Activated naive CD8-positive, alpha-beta T cell treated with anti-CD3 and anti-CD28 coated beads, Interleukin-2, amount 50 U/mL, for 24 hours (primary cell): ENCODE measurements around the gene BICDL1.

Experiments
- ATAC-seq: fragments of 150-1000 bp; cut with Tn5 transposase; one replicate; pipeline ENCODE4 v1.10.0; 2021
- DNase-seq: peaks from one replicate; pipeline ENCODE4 v3.0.0; 2021
- H3K27ac Mint-ChIP-seq: one replicate; pipeline ENCODE4 v1.8.0; 2021; ENCODE audit warnings: mild to moderate bottlenecking, mixed read lengths
- H3K27me3 Mint-ChIP-seq: one replicate; pipeline ENCODE4 v1.8.0; 2021; ENCODE audit warnings: mixed read lengths
- H3K36me3 Mint-ChIP-seq: one replicate; pipeline ENCODE4 v1.8.0; 2021; ENCODE audit warnings: low read depth, mixed read lengths
- H3K4me1 Mint-ChIP-seq: one replicate; pipeline ENCODE4 v1.8.0; 2021; ENCODE audit warnings: mixed read lengths
- H3K4me3 Mint-ChIP-seq: one replicate; pipeline ENCODE4 v1.8.0; 2021; ENCODE audit warnings: mild to moderate bottlenecking, moderate library complexity, mixed read lengths
- H3K9me3 Mint-ChIP-seq: one replicate; pipeline ENCODE4 v1.8.0; 2021; ENCODE audit warnings: mixed read lengths

BICDL1 gene

GRCh38 chr12:120119271-120119973 lies 130.4 kb downstream of the BICDL1 start:
- peak overlapping the region; percentile 61 for H3K4me3 Mint-ChIP-seq
- DNase-seq (no peak), ATAC-seq (peak; percentile 62)
- no peaks in the 10 kb centered on the region for H3K9me3 Mint-ChIP-seq
- H3K27me3 Mint-ChIP-seq: no peaks in the 10 kb centered on the region
- H3K27ac Mint-ChIP-seq: peak overlapping the region; percentile 83
- peaks cover 79% of the 10 kb centered on the region for H3K4me1 Mint-ChIP-seq
- peaks cover 14% of the 10 kb centered on the region for H3K36me3 Mint-ChIP-seq

DNA sequence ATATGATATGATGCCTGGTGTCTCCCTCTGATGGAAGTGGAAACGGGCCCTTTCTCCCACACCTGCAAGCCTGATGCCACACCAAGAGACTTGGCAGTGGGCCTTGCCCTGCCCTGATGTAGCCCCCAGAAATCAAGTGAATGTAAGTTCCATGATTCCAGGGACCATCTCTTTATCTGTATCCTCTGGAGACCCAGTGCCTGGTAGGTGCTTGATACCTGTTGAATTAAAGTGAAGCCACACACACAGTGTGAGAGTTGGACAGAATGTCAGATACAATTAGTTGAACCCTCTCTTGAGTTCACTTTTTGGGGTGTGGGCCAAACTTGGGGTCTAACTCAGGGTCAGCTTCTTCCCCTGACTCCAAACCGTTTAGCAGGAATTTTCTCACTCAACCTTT lies 132.3 kb downstream of the BICDL1 start:
- ATAC-seq: no peak
- no peaks in the 10 kb centered on the region for H3K9me3 Mint-ChIP-seq
- peak overlapping the region; percentile 67 for H3K27ac Mint-ChIP-seq
- DNase-seq: no peak
- peaks cover 79% of the 10 kb centered on the region for H3K4me1 Mint-ChIP-seq
- no peak overlapping the region for H3K4me3 Mint-ChIP-seq
- peaks cover 15% of the 10 kb centered on the region for H3K36me3 Mint-ChIP-seq
- no peaks in the 10 kb centered on the region for H3K27me3 Mint-ChIP-seq

DNA sequence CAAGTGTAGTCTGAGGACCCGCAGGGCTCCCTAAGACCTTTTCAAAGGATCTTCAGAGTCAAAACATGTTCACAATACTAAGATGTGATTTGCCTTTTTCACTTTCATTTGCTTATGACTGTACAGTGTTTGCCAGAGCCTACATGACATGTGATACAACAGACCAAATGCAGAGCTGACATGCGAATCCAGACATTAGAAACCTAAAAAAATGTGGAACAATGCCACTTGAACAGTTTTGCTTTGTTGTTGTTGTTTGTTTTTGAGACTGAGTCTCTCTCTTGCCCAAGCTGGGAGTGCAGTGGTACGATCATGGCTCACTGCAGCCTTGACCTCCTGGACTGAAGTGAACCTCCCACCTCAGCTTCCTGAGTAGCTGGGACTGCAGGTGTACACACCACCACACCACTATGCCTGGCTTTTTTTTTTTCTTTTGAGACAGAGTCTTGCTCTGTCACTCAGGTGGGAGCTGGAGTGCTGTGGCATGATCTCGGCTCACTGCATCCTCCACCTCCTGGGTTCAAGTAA lies 132.8 kb downstream of the BICDL1 start:
- peaks cover 18% of the 10 kb centered on the region for H3K36me3 Mint-ChIP-seq
- H3K27ac Mint-ChIP-seq: peak overlapping the region; percentile 67
- no peaks in the 10 kb centered on the region for H3K27me3 Mint-ChIP-seq
- DNase-seq: no peak
- H3K9me3 Mint-ChIP-seq: no peaks in the 10 kb centered on the region
- no peak overlapping the region for H3K4me3 Mint-ChIP-seq
- peak; percentile 47 for ATAC-seq
- H3K4me1 Mint-ChIP-seq: peaks cover 84% of the 10 kb centered on the region

DNA sequence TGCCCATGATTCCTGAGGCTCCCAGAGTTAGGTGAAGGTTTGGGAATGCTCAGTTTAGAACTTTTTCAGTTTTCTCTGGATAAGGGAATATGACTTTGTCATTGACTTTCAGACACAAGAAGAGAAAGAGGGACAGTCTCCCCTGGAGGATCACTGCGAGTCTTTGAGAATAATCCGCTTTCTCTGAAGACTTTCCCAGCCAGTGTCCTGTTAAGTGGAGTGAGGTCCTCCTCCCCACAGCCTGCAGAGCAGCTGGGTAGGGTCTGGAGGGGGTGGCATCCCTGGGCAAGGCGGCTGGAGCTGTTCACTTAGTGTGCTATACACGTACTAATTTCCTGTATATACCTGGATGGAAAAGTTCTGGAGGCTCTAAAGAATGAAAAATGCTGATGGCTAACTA lies 136.0 kb downstream of the BICDL1 start:
- H3K4me1 Mint-ChIP-seq: peaks cover 78% of the 10 kb centered on the region
- H3K27ac Mint-ChIP-seq: no peak overlapping the region

DNA sequence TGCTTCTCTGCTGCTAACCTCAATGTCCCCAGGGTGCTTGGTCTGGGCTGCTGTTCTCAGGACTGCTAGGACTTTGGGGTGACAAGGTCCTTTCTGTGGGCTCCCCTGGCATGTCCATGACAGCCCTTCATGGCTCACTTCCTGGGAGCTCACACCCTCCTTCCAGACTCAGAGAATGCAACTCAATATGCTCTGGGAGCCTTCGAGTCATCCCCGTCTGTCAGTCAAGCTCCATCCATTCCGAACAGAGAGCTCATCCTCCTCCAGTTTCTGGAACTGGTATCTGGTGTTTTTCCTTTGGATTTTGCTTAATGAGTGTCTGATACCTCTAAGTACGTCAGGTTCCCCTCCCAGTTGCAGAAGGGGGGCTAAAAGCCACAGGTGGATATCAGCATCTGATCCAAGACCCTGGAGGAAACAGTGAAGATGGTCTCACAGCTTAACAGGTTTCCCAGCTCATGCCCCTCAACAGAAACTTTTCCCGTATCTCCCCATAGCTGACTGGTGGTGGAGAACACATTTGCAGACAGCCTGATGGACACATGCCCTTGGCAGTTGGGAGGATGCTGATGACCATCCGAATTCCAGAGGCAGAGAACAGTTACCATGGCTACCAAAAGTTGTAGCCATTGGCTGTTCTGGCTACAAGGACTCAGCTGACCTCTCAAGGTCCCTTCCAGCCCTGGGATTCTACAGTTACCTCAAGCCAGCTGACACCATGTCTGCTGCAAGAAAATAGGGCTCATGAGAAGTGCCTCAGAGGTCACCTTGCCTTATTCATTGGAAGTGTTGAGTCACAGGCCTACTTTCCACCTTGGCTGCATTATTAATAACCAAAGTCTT lies 137.0 kb downstream of the BICDL1 start:
- DNase-seq (no peak), ATAC-seq (peak; percentile 71)
- Mint-ChIP-seq H3K4me1 (peaks cover 68% of the 10 kb centered on the region), H3K27me3 (no peaks in the 10 kb centered on the region), H3K36me3 (peaks cover 34% of the 10 kb centered on the region), H3K9me3 (no peaks in the 10 kb centered on the region), H3K27ac (peak overlapping the region; percentile 89), H3K4me3 (no peak overlapping the region)

More for the DNA sequence above, 136.0 kb downstream of the BICDL1 start:
- DNase-seq (no peak), ATAC-seq (no peak)
- Mint-ChIP-seq H3K9me3 (no peaks in the 10 kb centered on the region), H3K4me3 (no peak overlapping the region), H3K27me3 (no peaks in the 10 kb centered on the region), H3K36me3 (peaks cover 33% of the 10 kb centered on the region)

- ATAC-seq (peak; percentile 34), DNase-seq (no peak)
- Mint-ChIP-seq H3K27me3 (no peaks in the 10 kb centered on the region), H3K27ac (peak overlapping the region; percentile 89), H3K9me3 (no peaks in the 10 kb centered on the region), H3K4me1 (peaks cover 62% of the 10 kb centered on the region), H3K36me3 (peaks cover 39% of the 10 kb centered on the region), H3K4me3 (no peak overlapping the region)
Observed at GRCh38 chr12:120126635-120127005, 137.6 kb downstream of the BICDL1 start.

GRCh38 chr12:120130011-120130410 lies 141.0 kb downstream of the BICDL1 start:
- Mint-ChIP-seq H3K9me3 (no peaks in the 10 kb centered on the region), H3K27ac (no peak overlapping the region), H3K4me1 (peaks cover 38% of the 10 kb centered on the region), H3K27me3 (no peaks in the 10 kb centered on the region), H3K4me3 (no peak overlapping the region), H3K36me3 (peaks cover 65% of the 10 kb centered on the region)
- ATAC-seq (no peak), DNase-seq (no peak)

GRCh38 chr12:120131116-120131515 lies 142.1 kb downstream of the BICDL1 start:
- no peak overlapping the region for H3K4me3 Mint-ChIP-seq
- H3K27me3 Mint-ChIP-seq: no peaks in the 10 kb centered on the region
- no peaks in the 10 kb centered on the region for H3K9me3 Mint-ChIP-seq
- peaks cover 62% of the 10 kb centered on the region for H3K36me3 Mint-ChIP-seq
- DNase-seq (no peak), ATAC-seq (no peak)
- H3K4me1 Mint-ChIP-seq: peaks cover 27% of the 10 kb centered on the region
- H3K27ac Mint-ChIP-seq: no peak overlapping the region

GRCh38 chr12:120132054-120132836 lies 143.2 kb downstream of the BICDL1 start:
- DNase-seq: no peak
- H3K36me3 Mint-ChIP-seq: peaks cover 60% of the 10 kb centered on the region
- no peak overlapping the region for H3K27ac Mint-ChIP-seq

DNA sequence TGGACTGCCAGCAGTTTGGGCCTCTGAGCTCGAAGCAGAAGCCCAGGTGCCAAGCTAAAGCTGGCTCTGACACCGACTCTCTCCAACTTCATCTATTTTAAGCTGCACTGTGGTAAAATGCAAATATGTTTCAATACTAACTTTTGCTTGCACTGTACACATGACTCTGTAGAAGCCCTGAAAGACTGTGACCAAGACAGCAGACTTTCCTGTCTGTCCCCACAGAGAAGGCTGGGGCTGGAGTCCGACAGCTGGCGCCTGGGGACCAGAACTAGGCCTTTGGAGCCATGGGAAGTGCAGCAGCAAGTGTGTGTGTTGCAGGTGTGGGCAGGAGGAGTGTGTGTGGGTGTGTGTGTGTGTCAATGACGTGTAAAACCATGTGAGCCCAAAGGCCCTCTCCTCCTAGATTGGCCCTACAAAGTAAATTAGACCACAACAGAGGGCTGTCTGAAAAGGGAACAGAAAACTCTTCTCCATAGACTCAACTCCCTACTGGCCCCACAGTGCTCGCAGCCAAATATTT lies 143.9 kb downstream of the BICDL1 start:
- Mint-ChIP-seq H3K27me3 (no peaks in the 10 kb centered on the region), H3K36me3 (peaks cover 54% of the 10 kb centered on the region)
- no peak for ATAC-seq

More at GRCh38 chr12:120132054-120132836, 143.2 kb downstream of the BICDL1 start:
- Mint-ChIP-seq H3K9me3 (no peaks in the 10 kb centered on the region), H3K4me3 (no peak overlapping the region), H3K4me1 (peaks cover 16% of the 10 kb centered on the region), H3K27me3 (no peaks in the 10 kb centered on the region)
- no peak for ATAC-seq

DNA sequence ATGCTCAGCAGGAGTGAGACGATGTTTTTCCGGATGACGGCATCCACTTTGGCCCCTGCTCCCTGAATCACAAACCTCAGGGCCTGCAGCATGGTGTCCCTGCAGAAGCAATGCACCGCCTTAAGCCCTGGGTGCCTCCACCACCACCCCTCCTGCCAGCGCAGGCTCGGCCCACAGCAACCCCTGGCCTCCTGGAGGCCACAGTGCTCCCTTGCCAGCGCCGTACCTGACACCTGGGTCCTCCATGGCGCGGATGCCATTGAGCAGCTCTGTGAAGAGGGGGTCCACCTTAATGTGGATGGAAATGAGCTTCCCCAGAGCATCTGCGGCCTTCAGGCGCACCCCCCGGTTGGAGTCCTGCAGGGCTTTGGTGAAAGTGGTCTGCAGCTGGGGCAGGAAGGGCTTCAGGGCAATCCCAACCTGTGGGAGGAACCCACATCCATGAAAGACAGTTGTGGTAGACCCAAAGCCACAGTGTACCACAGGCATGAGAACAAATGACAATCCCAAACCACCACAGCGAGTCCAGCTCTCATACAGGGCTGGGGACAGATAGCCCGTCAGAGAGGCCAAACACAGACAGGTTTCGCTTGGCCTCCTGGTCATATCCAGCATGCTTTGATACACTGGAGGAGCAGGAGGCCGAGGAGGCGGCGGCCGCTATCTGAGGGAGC lies 145.4 kb downstream of the BICDL1 start:
- peaks cover 57% of the 10 kb centered on the region for H3K36me3 Mint-ChIP-seq

More for the DNA sequence above, 143.9 kb downstream of the BICDL1 start:
- no peak overlapping the region for H3K27ac Mint-ChIP-seq
- H3K9me3 Mint-ChIP-seq: no peaks in the 10 kb centered on the region
- DNase-seq: no peak
- peaks cover 9% of the 10 kb centered on the region for H3K4me1 Mint-ChIP-seq
- no peak overlapping the region for H3K4me3 Mint-ChIP-seq

DNA sequence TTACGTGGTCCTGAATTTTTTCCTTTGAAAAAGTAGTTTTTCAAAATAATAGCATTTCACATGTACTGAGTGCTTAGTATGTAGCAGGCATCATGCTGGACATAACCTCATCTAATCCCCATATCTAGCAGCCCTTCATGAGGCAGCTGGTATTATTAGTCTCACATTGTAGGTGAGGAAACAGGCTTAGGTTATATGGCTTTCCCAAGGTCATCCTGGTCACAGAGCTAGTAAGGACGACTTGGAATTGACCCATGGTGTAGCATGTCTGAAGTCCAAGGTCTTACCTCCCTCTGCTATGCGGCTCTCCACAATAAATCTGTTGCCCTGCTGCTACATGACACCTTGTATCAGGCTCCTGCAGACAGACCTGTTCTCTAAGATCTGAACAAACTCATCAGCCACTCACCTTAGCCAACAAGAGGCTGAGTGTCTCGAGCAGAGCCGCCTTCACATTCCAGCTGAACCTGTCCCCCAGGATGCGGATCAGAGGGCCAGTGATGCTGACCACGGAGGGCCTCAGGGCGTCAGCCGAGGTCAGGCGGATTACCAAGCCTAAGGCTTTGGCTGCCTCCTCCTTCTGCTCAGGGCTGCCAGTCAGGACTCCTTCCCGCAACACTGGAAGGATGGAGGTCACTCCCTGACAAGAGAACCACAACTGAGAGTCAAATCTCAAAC lies 147.2 kb downstream of the BICDL1 start:
- H3K27ac Mint-ChIP-seq: peak overlapping the region; percentile 27

More for the DNA sequence above, 145.4 kb downstream of the BICDL1 start:
- no peaks in the 10 kb centered on the region for H3K9me3 Mint-ChIP-seq
- H3K4me1 Mint-ChIP-seq: peaks cover 2% of the 10 kb centered on the region
- no peaks in the 10 kb centered on the region for H3K27me3 Mint-ChIP-seq
- H3K4me3 Mint-ChIP-seq: no peak overlapping the region
- H3K27ac Mint-ChIP-seq: no peak overlapping the region
- ATAC-seq: no peak
- DNase-seq: no peak

GRCh38 chr12:120137833-120138232 lies 148.8 kb downstream of the BICDL1 start:
- DNase-seq (no peak), ATAC-seq (no peak)
- no peaks in the 10 kb centered on the region for H3K9me3 Mint-ChIP-seq
- H3K36me3 Mint-ChIP-seq: peaks cover 67% of the 10 kb centered on the region
- no peaks in the 10 kb centered on the region for H3K4me1 Mint-ChIP-seq
- H3K4me3 Mint-ChIP-seq: no peak overlapping the region
- H3K27me3 Mint-ChIP-seq: no peaks in the 10 kb centered on the region
- H3K27ac Mint-ChIP-seq: no peak overlapping the region

More for the DNA sequence above, 147.2 kb downstream of the BICDL1 start:
- H3K36me3 Mint-ChIP-seq: peaks cover 67% of the 10 kb centered on the region
- DNase-seq: no peak
- no peak overlapping the region for H3K4me3 Mint-ChIP-seq
- H3K4me1 Mint-ChIP-seq: no peaks in the 10 kb centered on the region
- no peaks in the 10 kb centered on the region for H3K27me3 Mint-ChIP-seq
- no peak for ATAC-seq
- no peaks in the 10 kb centered on the region for H3K9me3 Mint-ChIP-seq
